Endothelial cell of hepatic sinusoid (primary cell): Measurements from ENCODE around the gene LGSN.
"Not testable (repeated sequence)": the region's sequence is repeated elsewhere in the genome, so short reads cannot be mapped to it uniquely, and the experiment has no call there.

ENCODE experiments used
- in situ Hi-C: cut with HindIII; loops from 2 replicates; pipeline ENCODE4 v1.10.0; 2017; ENCODE audit warnings: low sequenced_read_pairs

Gene LGSN

GRCh38 chr6:63319939-63320338, at the start of gene LGSN:
Gene LGSN, minus strand, starts transcription at chr6:63319983. Its CDS starts 40 bp downstream, at chr6:63319943.
- in situ Hi-C loops = no loop called here

- in situ Hi-C loops = no loop called here
Measured at GRCh38 chr6:63368347-63368746, 48.6 kb upstream of the LGSN start.

GRCh38 chr6:63362500-63363120, 42.8 kb upstream of the LGSN start:
- in situ Hi-C loops = not testable (repeated sequence)

- in situ Hi-C loops = not testable (repeated sequence)
Measured at GRCh38 chr6:63357384-63357783, 37.6 kb upstream of the LGSN start.

GRCh38 chr6:63355632-63356031, 35.8 kb upstream of the LGSN start:
- in situ Hi-C loops = no loop called here

- in situ Hi-C loops = no loop called here
Measured at GRCh38 chr6:63353286-63353630, 33.5 kb upstream of the LGSN start.

- in situ Hi-C loops = no loop called here
Measured at GRCh38 chr6:63352544-63353285, 32.9 kb upstream of the LGSN start.

- in situ Hi-C loops = no loop called here
Measured at GRCh38 chr6:63352069-63352543, 32.3 kb upstream of the LGSN start.

- in situ Hi-C loops = no loop called here
Measured at GRCh38 chr6:63349401-63349800, 29.6 kb upstream of the LGSN start.

- in situ Hi-C loops = no loop called here
Measured at GRCh38 chr6:63348836-63349235, 29.1 kb upstream of the LGSN start.

GRCh38 chr6:63347599-63347998, 27.8 kb upstream of the LGSN start:
- in situ Hi-C loops = no loop called here

GRCh38 chr6:63346217-63346835, 26.5 kb upstream of the LGSN start:
- in situ Hi-C loops = no loop called here

GRCh38 chr6:63340351-63340750, 20.6 kb upstream of the LGSN start:
- in situ Hi-C loops = no loop called here

- in situ Hi-C loops = not testable (repeated sequence)
Measured at GRCh38 chr6:63334652-63335051, 14.9 kb upstream of the LGSN start.

- in situ Hi-C loops = no loop called here
Measured at GRCh38 chr6:63333440-63333839, 13.7 kb upstream of the LGSN start.

GRCh38 chr6:63326630-63327029, 6.8 kb upstream of the LGSN start:
- in situ Hi-C loops = not testable (repeated sequence)

- in situ Hi-C loops = no loop called here
Measured at GRCh38 chr6:63322981-63323380, 3.2 kb upstream of the LGSN start.

- in situ Hi-C loops = no loop called here
Measured at GRCh38 chr6:63321821-63322220, 2.0 kb upstream of the LGSN start.

GRCh38 chr6:63317641-63318040, 2.1 kb downstream of the LGSN start:
- in situ Hi-C loops = no loop called here

GRCh38 chr6:63316113-63316512, 3.7 kb downstream of the LGSN start:
- in situ Hi-C loops = no loop called here

GRCh38 chr6:63313111-63313510, 6.7 kb downstream of the LGSN start:
- in situ Hi-C loops = no loop called here

- in situ Hi-C loops = no loop called here
Measured at GRCh38 chr6:63307581-63308246, 12.1 kb downstream of the LGSN start.
